Measurements from ENCODE around the gene TRMT61A. TPM values are rescaled to one million over a fixed set of nuclear protein-coding genes. Genes with fewer than 3 reads are reported as not detected.

TRMT61A gene
- total RNA-seq, 1 experiment from 2014 or later = 15.5 TPM

GRCh38 chr14:103528146-103528586 is 830 bp upstream of the TRMT61A start (continued):
- TF ChIP-seq ARID4B (CRISPR knock-in tag; IDR thresholded peaks at IDR 0.05; ENCODE audit: borderline replicate concordance) (no peak), FOXK1 (CRISPR knock-in tag; IDR thresholded peaks at IDR 0.05) (no peak), GTF2I (CRISPR knock-in tag; conservative IDR thresholded peaks at IDR 0.05) (no peak), PREB (CRISPR knock-in tag; IDR thresholded peaks at IDR 0.05; ENCODE audit: borderline replicate concordance) (no peak), RELA (CRISPR knock-in tag; IDR thresholded peaks at IDR 0.05; ENCODE audit: borderline replicate concordance) (no peak), FOXJ3 (CRISPR knock-in tag; IDR thresholded peaks at IDR 0.05; ENCODE audit: borderline replicate concordance) (no peak), NFE2L1 (CRISPR knock-in tag; IDR thresholded peaks at IDR 0.05) (no peak), ZNF416 (CRISPR knock-in tag; IDR thresholded peaks at IDR 0.05) (no peak)

GRCh38 chr14:103529383-103530365 is 678 bp downstream of the TRMT61A start:
- H3K4me1 Mint-ChIP-seq = peaks cover 15% of the 10 kb centered on the region
- H3K27me3 Mint-ChIP-seq (ENCODE audit: low read depth) = peaks cover 12% of the 10 kb centered on the region
- ATAC-seq (no peak), DNase-seq (ENCODE audit: low spot score) (no peak)
- H3K36me3 Mint-ChIP-seq = no peaks in the 10 kb centered on the region
- no peaks in the 10 kb centered on the region for H3K9me3 Mint-ChIP-seq
- CTCF ChIA-PET = interaction anchor here (0.8 to 5.8 kb wide), 7 partner anchors 8 to 30 kb away, joined by 3 to 46 read pairs (median 14); no protein-coding TSS in a partner anchor
- peak overlapping the region; percentile 96 for H3K27ac Mint-ChIP-seq
- H3K4me3 Mint-ChIP-seq = peak overlapping the region; percentile 93
- POLR2A ChIA-PET = interaction anchor here (0.5 to 1.4 kb wide), 4 partner anchors 9 to 13 kb away, joined by 3 to 4 read pairs (median 4); no protein-coding TSS in a partner anchor
- TF ChIP-seq RELA (CRISPR knock-in tag; IDR thresholded peaks at IDR 0.05; ENCODE audit: borderline replicate concordance) = no peak
- no peak for TF ChIP-seq CREM (CRISPR knock-in tag; IDR thresholded peaks at IDR 0.05)
- no peak for TF ChIP-seq ARID4B (CRISPR knock-in tag; IDR thresholded peaks at IDR 0.05; ENCODE audit: borderline replicate concordance)
- TF ChIP-seq NFE2L1 (CRISPR knock-in tag; IDR thresholded peaks at IDR 0.05) = no peak
- TF ChIP-seq ZNF219 (CRISPR knock-in tag; IDR thresholded peaks at IDR 0.05; ENCODE audit: borderline replicate concordance) = no peak
- no peak for TF ChIP-seq HMGA2 (CRISPR knock-in tag; IDR thresholded peaks at IDR 0.05)
- TF ChIP-seq JAZF1 (CRISPR knock-in tag; IDR thresholded peaks at IDR 0.05) = no peak
- TF ChIP-seq E2F5 (CRISPR knock-in tag; IDR thresholded peaks at IDR 0.05) = no peak
- 0 out of 2 replicates have a peak, but pooled peaks have one; percentile 3 for TF ChIP-seq TP53 (CRISPR knock-in tag; IDR thresholded peaks at IDR 0.05)
- no peak for TF ChIP-seq ZNF121 (CRISPR knock-in tag; IDR thresholded peaks at IDR 0.05)
- 0 out of 2 replicates have a peak, but pooled peaks have one; percentile 18 for TF ChIP-seq KAT7 (CRISPR knock-in tag; IDR thresholded peaks at IDR 0.05; ENCODE audit: borderline replicate concordance)
- no peak for TF ChIP-seq ZNF423 (CRISPR knock-in tag; IDR thresholded peaks at IDR 0.05)
- no peak for TF ChIP-seq NR1H2 (CRISPR knock-in tag; IDR thresholded peaks at IDR 0.05)
- 0 out of 2 replicates have a peak, but pooled peaks have one; percentile 57 for TF ChIP-seq SMAD4 (CRISPR knock-in tag; IDR thresholded peaks at IDR 0.05)
- no peak for TF ChIP-seq JUN (CRISPR knock-in tag; IDR thresholded peaks at IDR 0.05)
- TF ChIP-seq TEAD1 (CRISPR knock-in tag; IDR thresholded peaks at IDR 0.05) = 0 out of 2 replicates have a peak, but pooled peaks have one; percentile 13
- TF ChIP-seq FOXK1 (CRISPR knock-in tag; IDR thresholded peaks at IDR 0.05) = no peak
- no peak for TF ChIP-seq MXD4 (CRISPR knock-in tag; IDR thresholded peaks at IDR 0.05; ENCODE audit: borderline replicate concordance)
